OCI-LY3 (cell line): ENCODE measurements around the gene NSD1.

Experiments
- H2AFZ ChIP-seq: fragments of 200-600, 300-600 bp; shearing (Covaris generic); 2 replicates; pipeline ENCODE4 v1.6.0; 2014; ENCODE audit warnings: antibody characterized with exemption, low read depth, low read length
- H3K27ac ChIP-seq: fragments of 200-600, 300-600 bp; sonication (generic); 2 replicates; pipeline ENCODE4 v1.5.1; 2014; ENCODE audit warnings: mild to moderate bottlenecking, low read length, moderate library complexity, mixed read lengths
- H3K27me3 ChIP-seq: fragments of 200-600, 300-600 bp; sonication (generic); 2 replicates; pipeline ENCODE4 v1.6.1; 2014; ENCODE audit warnings: low read depth, low read length, mixed read lengths
- H3K36me3 ChIP-seq: fragments of 200-600, 300-600 bp; sonication (generic); replicated peaks from 2 replicates; pipeline ENCODE3; 2014; ENCODE audit warnings: low read depth, low read length, mixed read lengths
- H3K4me1 ChIP-seq: fragments of 300-600, 200-600 bp; sonication (generic); 2 replicates; pipeline ENCODE4 v1.6.1; 2014; ENCODE audit warnings: low read length, mixed read lengths
- H3K4me2 ChIP-seq: fragments of 200-600, 300-600 bp; sonication (generic); 2 replicates; pipeline ENCODE4 v1.6.1; 2014; ENCODE audit warnings: low read length, mixed read lengths
- H3K4me3 ChIP-seq: fragments of 300-600, 200-600 bp; sonication (generic); 2 replicates; pipeline ENCODE4 v1.5.1; 2014; ENCODE audit warnings: antibody characterized with exemption, mild to moderate bottlenecking, low read length, moderate library complexity
- H3K79me2 ChIP-seq: fragments of 300-600, 200-600 bp; shearing (Covaris generic); 2 replicates; pipeline ENCODE4 v1.6.1; 2014; ENCODE audit warnings: mild to moderate bottlenecking, low read length, mixed read lengths
- H3K9ac ChIP-seq: fragments of 300-600, 200-600 bp; shearing (Covaris generic); 2 replicates; pipeline ENCODE4 v1.6.0; 2014; ENCODE audit warnings: mild to moderate bottlenecking, low read length, moderate library complexity
- H3K9me3 ChIP-seq: fragments of 200-600, 300-600 bp; shearing (Covaris generic); 2 replicates; pipeline ENCODE4 v1.6.1; 2014; ENCODE audit warnings: low read length, mixed read lengths; ENCODE audit not compliant: insufficient read depth
- H4K20me1 ChIP-seq: fragments of 200-600, 300-600 bp; sonication (generic); 2 replicates; pipeline ENCODE4 v1.6.1; 2016; ENCODE audit warnings: low read length, mixed read lengths; ENCODE audit not compliant: insufficient read depth
- EZH2phosphoT487 ChIP-seq: fragments of 200-600 bp; shearing (Covaris generic); IDR thresholded peaks from 2 replicates; pipeline ENCODE4 v1.6.1; 2018; ENCODE audit warnings: antibody characterized with exemption, mixed run types, low read depth
- TF ChIP-seq, protein P1 (sequence below): fragments of 200-600, 300-600 bp; sonication (generic); IDR thresholded peaks from 2 replicates; pipeline ENCODE4 v1.5.1; 2014; ENCODE audit warnings: antibody characterized with exemption, low read length, low read depth

Gene NSD1

GRCh38 chr5:177328545-177329231 is 195.1 kb downstream of the NSD1 start:
- Histone ChIP-seq H3K27ac (no peak overlapping the region), H3K9ac (no peak overlapping the region), H3K4me3 (no peak overlapping the region), H3K79me2 (no peaks in the 10 kb centered on the region), H3K9me3 (no peaks in the 10 kb centered on the region), H3K27me3 (no peaks in the 10 kb centered on the region), H3K4me2 (no peak overlapping the region), H2AFZ (no peak overlapping the region), H4K20me1 (no peaks in the 10 kb centered on the region), H3K4me1 (no peaks in the 10 kb centered on the region), H3K36me3 (peaks cover 14% of the 10 kb centered on the region)
- TF ChIP-seq, protein P1, sequence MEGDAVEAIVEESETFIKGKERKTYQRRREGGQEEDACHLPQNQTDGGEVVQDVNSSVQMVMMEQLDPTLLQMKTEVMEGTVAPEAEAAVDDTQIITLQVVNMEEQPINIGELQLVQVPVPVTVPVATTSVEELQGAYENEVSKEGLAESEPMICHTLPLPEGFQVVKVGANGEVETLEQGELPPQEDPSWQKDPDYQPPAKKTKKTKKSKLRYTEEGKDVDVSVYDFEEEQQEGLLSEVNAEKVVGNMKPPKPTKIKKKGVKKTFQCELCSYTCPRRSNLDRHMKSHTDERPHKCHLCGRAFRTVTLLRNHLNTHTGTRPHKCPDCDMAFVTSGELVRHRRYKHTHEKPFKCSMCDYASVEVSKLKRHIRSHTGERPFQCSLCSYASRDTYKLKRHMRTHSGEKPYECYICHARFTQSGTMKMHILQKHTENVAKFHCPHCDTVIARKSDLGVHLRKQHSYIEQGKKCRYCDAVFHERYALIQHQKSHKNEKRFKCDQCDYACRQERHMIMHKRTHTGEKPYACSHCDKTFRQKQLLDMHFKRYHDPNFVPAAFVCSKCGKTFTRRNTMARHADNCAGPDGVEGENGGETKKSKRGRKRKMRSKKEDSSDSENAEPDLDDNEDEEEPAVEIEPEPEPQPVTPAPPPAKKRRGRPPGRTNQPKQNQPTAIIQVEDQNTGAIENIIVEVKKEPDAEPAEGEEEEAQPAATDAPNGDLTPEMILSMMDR: no peak
- no peak for TF ChIP-seq EZH2phosphoT487

- H3K9me3 ChIP-seq: no peaks in the 10 kb centered on the region
- H3K4me3 ChIP-seq: no peak overlapping the region
- H3K79me2 ChIP-seq: no peaks in the 10 kb centered on the region
- no peak overlapping the region for H3K4me2 ChIP-seq
- no peaks in the 10 kb centered on the region for H3K27me3 ChIP-seq
- H4K20me1 ChIP-seq: no peaks in the 10 kb centered on the region
- no peak overlapping the region for H3K9ac ChIP-seq
- H3K36me3 ChIP-seq: peaks cover 26% of the 10 kb centered on the region
- no peak for TF ChIP-seq EZH2phosphoT487
- TF ChIP-seq, protein P1: no peak
- H3K4me1 ChIP-seq: no peaks in the 10 kb centered on the region
- no peak overlapping the region for H3K27ac ChIP-seq
- no peak overlapping the region for H2AFZ ChIP-seq
Observed at GRCh38 chr5:177329883-177330282, 196.3 kb downstream of the NSD1 start.

GRCh38 chr5:177330991-177331842 is 197.6 kb downstream of the NSD1 start:
- Histone ChIP-seq H3K4me3 (no peak overlapping the region), H3K27me3 (no peaks in the 10 kb centered on the region), H4K20me1 (no peaks in the 10 kb centered on the region), H3K27ac (no peak overlapping the region), H3K79me2 (no peaks in the 10 kb centered on the region), H3K4me1 (no peaks in the 10 kb centered on the region), H3K9ac (no peak overlapping the region), H2AFZ (no peak overlapping the region), H3K36me3 (peaks cover 36% of the 10 kb centered on the region), H3K9me3 (no peaks in the 10 kb centered on the region), H3K4me2 (no peak overlapping the region)
- TF ChIP-seq EZH2phosphoT487: no peak
- TF ChIP-seq, protein P1: no peak
